Esophagus muscularis mucosa (tissue), 4 donors: ENCODE measurements around the gene CCDC102B.

ENCODE experiments used
- CTCF ChIP-seq, 3 experiments: fragments of 200-600 bp in 2 of 3; fragments of 450-650 bp in 1 of 3; sonication (generic) in 2 of 3; IDR thresholded peaks; one replicate each; pipeline ENCODE4 v1.5.1; 2017 to 2019; ENCODE audit warnings: antibody characterized with exemption in 3 of 3, mild to moderate bottlenecking in 2 of 3, moderate library complexity in 1 of 3
- EP300 ChIP-seq: sonication (generic); formaldehyde crosslinking; IDR thresholded peaks from one replicate; pipeline ENCODE4 v1.6.1; 2017; ENCODE audit warnings: antibody characterized with exemption
- POLR2A ChIP-seq: fragments of 450-650 bp; IDR thresholded peaks from one replicate; pipeline ENCODE4 v1.6.1; 2017; ENCODE audit warnings: antibody characterized with exemption, moderate library complexity, mild to moderate bottlenecking, low read depth
- POLR2AphosphoS5 ChIP-seq, 2 donors: sonication (generic); formaldehyde crosslinking; IDR thresholded peaks; one replicate each; pipeline ENCODE4 v1.6.1; 2017; ENCODE audit warnings: antibody characterized with exemption in 2 of 2

GRCh38 chr18:69000366-69000765, 202.5 kb downstream of the CCDC102B start:
- TF ChIP-seq CTCF (IDR thresholded peaks at IDR 0.05) (no peak), POLR2A (no peak), EP300 (no peak), POLR2AphosphoS5 (IDR thresholded peaks at IDR 0.05) (no peak)
